Lower lobe of right lung (tissue), 2 donors: Measurements from ENCODE around the gene CCT7. TPM values are rescaled to one million over a fixed set of nuclear protein-coding genes. Genes with fewer than 3 reads are reported as not detected.
A peak's percentile ranks its signal among the peaks of the same experiment; 100 is the strongest.

Experiments
- ATAC-seq, 2 donors: fragments of 200-7000 bp; cut with Tn5 transposase; one replicate each; pipeline ENCODE4 v1.9.1; 2020 to 2022; ENCODE audit warnings: mild to moderate bottlenecking in 2 of 2, moderate library complexity in 2 of 2
- DNase-seq: peaks from one replicate; pipeline ENCODE4 v3.0.0-alpha.2; 2020
- H3K27ac ChIP-seq: fragments of 200-600 bp; one replicate; pipeline ENCODE4 v1.8.0; 2022
- H3K27me3 ChIP-seq: fragments of 200-600 bp; one replicate; pipeline ENCODE4 v1.8.0; 2022; ENCODE audit warnings: low read depth
- H3K36me3 ChIP-seq: fragments of 200-600 bp; one replicate; pipeline ENCODE4 v1.8.0; 2022; ENCODE audit warnings: mild to moderate bottlenecking
- H3K4me1 ChIP-seq: fragments of 200-600 bp; one replicate; pipeline ENCODE4 v1.8.0; 2022
- H3K4me3 ChIP-seq: fragments of 200-600 bp; one replicate; pipeline ENCODE4 v1.8.0; 2022; ENCODE audit warnings: mild to moderate bottlenecking
- H3K9me3 ChIP-seq: fragments of 200-600 bp; one replicate; pipeline ENCODE4 v1.8.0; 2022
- intact Hi-C: fragments of 100-400 bp; cut with DNase I; formaldehyde crosslinking; loops from one replicate; pipeline ENCODE4 v1.11.0; 2022
- total RNA-seq: library from RNA; stranded (reverse); fragmentation: NEBNext Ultra II Directional; extraction: Animal tissue kit (Norgen Biotek cat#: 25700); gene quantifications from one replicate; pipeline ENCODE4 v1.2.1, GENCODE V29; 2021
- TF ChIP-seq, protein P1 (sequence below): fragments of 200-600 bp; IDR thresholded peaks from one replicate; pipeline ENCODE4 v1.8.0; 2022; ENCODE audit warnings: antibody characterized with exemption, mild to moderate bottlenecking
- donor health status: DM: no; HTN: yes; CAD: no; lungs with severe emphysema.

CCT7 gene
- total RNA-seq, 1 donor from 2014 or later = 151 TPM

- intact Hi-C loops = no loop called here
- peak; percentile 61 to 73 for ATAC-seq
- Histone ChIP-seq H3K9me3 (no peaks in the 10 kb centered on the region), H3K4me3 (peak within 1 kb of the TSS; percentile 40), H3K4me1 (peaks cover 20% of the 10 kb centered on the region), H3K27me3 (peaks cover 64% of the 10 kb centered on the region), H3K27ac (no peak within 1 kb of the TSS), H3K36me3 (no peaks in the 10 kb centered on the region)
- TF ChIP-seq, protein P1, sequence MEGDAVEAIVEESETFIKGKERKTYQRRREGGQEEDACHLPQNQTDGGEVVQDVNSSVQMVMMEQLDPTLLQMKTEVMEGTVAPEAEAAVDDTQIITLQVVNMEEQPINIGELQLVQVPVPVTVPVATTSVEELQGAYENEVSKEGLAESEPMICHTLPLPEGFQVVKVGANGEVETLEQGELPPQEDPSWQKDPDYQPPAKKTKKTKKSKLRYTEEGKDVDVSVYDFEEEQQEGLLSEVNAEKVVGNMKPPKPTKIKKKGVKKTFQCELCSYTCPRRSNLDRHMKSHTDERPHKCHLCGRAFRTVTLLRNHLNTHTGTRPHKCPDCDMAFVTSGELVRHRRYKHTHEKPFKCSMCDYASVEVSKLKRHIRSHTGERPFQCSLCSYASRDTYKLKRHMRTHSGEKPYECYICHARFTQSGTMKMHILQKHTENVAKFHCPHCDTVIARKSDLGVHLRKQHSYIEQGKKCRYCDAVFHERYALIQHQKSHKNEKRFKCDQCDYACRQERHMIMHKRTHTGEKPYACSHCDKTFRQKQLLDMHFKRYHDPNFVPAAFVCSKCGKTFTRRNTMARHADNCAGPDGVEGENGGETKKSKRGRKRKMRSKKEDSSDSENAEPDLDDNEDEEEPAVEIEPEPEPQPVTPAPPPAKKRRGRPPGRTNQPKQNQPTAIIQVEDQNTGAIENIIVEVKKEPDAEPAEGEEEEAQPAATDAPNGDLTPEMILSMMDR = no peak
- DNase-seq = no peak
These were observed 31.7 kb upstream of the CCT7 start, which contains the start of gene NOTO for GRCh38 chr2:73202156-73203054. Gene NOTO, plus strand, starts transcription at chr2:73202574. Its CDS starts 93 bp downstream, at chr2:73202667.

DNA sequence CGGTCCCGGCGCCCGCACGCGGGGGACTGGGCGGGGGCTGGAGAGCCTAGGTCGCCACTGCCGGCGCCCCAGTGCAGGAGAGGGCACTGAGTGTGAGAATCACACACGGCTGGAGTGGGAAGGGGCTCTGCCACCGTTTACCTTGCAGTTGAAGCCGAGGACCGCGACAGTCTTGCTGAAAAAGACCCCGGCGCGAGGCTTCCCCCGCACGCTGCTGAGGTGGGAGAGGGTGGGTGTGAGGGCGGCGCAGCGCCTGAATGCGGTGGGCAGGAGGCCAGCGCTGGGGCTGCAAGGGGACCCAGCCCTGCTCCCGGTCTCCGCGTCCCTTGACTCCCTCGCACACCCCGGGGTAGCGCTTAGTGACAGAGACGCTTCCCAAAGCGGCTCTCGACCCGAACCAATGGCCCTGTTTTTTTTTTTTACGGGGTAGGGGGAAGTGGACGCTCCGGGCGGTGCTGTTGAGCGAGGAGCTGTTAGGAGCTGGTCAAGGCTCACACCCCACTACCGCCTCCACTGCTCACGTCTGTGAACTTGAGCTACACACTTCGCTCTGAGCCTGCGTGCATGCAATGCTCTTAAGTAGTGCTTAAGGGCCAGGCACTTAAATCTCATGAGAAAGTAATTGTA lies 30.9 kb upstream of the CCT7 start:
- ATAC-seq = peak; percentile 91 to 93
- intact Hi-C loops = no loop called here
- H3K36me3 ChIP-seq = no peaks in the 10 kb centered on the region
- H3K27ac ChIP-seq = no peak overlapping the region
- TF ChIP-seq, protein P1 = no peak
- DNase-seq = peak; percentile 68
- peak overlapping the region; percentile 40 for H3K4me3 ChIP-seq
- H3K9me3 ChIP-seq = no peaks in the 10 kb centered on the region
- H3K27me3 ChIP-seq = peaks cover 58% of the 10 kb centered on the region
- peaks cover 20% of the 10 kb centered on the region for H3K4me1 ChIP-seq

DNA sequence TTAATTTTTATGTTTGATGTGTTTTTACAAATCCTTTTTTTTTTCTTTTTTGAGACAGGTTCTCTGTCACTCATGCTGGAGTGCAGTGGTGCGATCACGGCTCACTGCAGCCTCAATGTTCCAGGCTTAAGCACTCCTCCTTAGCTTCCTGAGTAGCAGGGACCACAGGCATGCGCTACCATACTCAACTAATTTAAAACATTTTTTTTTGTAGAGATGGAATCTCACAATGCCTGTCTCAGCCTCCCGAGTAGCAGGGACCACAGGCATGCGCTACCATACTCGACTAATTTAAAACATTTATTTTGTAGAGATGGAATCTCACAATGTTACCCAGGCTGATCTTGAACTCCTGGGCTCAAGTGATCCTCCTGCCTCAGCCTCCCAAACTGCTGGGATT lies 28.5 kb upstream of the CCT7 start:
- intact Hi-C loops = no loop called here
- Histone ChIP-seq H3K4me3 (no peak overlapping the region), H3K27me3 (peaks cover 37% of the 10 kb centered on the region), H3K27ac (no peak overlapping the region), H3K36me3 (no peaks in the 10 kb centered on the region), H3K9me3 (no peaks in the 10 kb centered on the region), H3K4me1 (peaks cover 20% of the 10 kb centered on the region)
- TF ChIP-seq, protein P1 = no peak
- no peak for ATAC-seq
- DNase-seq = no peak

- DNase-seq = no peak
- H3K36me3 ChIP-seq = no peaks in the 10 kb centered on the region
- peaks cover 12% of the 10 kb centered on the region for H3K27me3 ChIP-seq
- H3K4me1 ChIP-seq = peaks cover 9% of the 10 kb centered on the region
- H3K4me3 ChIP-seq = no peak overlapping the region
- TF ChIP-seq, protein P1 = no peak
- H3K9me3 ChIP-seq = no peaks in the 10 kb centered on the region
- intact Hi-C loops = no loop called here
- no peak for ATAC-seq
- no peak overlapping the region for H3K27ac ChIP-seq
These were observed 25.9 kb upstream of the CCT7 start for GRCh38 chr2:73208258-73208657.

GRCh38 chr2:73210019-73210418 lies 24.1 kb upstream of the CCT7 start:
- H3K27ac ChIP-seq = no peak overlapping the region
- H3K9me3 ChIP-seq = no peaks in the 10 kb centered on the region
- no peaks in the 10 kb centered on the region for H3K27me3 ChIP-seq
- DNase-seq (no peak), ATAC-seq (no peak)
- TF ChIP-seq, protein P1 = no peak
- no peaks in the 10 kb centered on the region for H3K36me3 ChIP-seq
- H3K4me1 ChIP-seq = peaks cover 17% of the 10 kb centered on the region
- intact Hi-C loops = no loop called here
- H3K4me3 ChIP-seq = no peak overlapping the region
